ENCODE results near the gene KLHL21.

The KLHL21 gene

GRCh38 chr1:6599141-6599975 lies 3.3 kb downstream of the KLHL21 start:
- DNase-seq = no peak

- no peak for DNase-seq
Measured at GRCh38 chr1:6597777-6598131, 4.9 kb downstream of the KLHL21 start.

GRCh38 chr1:6596886-6597776 lies 5.5 kb downstream of the KLHL21 start:
- no peak for DNase-seq

DNA sequence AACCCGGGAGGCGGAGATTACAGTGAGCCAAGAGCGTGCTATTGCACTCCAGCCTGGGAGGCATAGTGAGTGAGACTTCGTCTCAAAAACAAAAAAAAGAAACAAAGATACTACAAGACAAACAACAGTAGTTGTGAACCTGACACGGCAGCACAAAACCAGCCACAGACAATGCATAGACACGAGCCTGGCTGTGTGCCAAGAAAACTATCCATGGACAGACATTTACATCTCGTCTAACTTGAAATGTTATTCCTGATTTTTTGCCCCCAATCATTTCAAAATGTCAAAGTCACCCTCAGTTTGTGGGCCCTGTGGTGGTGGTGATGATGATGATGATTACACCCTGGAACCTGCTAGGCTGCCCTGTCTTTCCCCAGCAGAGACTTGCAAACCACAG lies 6.3 kb downstream of the KLHL21 start:
- DNase-seq = no peak

- DNase-seq = no peak
Measured at GRCh38 chr1:6594977-6595740, 7.5 kb downstream of the KLHL21 start.

GRCh38 chr1:6593810-6594209 lies 8.9 kb downstream of the KLHL21 start:
- no peak for DNase-seq

DNA sequence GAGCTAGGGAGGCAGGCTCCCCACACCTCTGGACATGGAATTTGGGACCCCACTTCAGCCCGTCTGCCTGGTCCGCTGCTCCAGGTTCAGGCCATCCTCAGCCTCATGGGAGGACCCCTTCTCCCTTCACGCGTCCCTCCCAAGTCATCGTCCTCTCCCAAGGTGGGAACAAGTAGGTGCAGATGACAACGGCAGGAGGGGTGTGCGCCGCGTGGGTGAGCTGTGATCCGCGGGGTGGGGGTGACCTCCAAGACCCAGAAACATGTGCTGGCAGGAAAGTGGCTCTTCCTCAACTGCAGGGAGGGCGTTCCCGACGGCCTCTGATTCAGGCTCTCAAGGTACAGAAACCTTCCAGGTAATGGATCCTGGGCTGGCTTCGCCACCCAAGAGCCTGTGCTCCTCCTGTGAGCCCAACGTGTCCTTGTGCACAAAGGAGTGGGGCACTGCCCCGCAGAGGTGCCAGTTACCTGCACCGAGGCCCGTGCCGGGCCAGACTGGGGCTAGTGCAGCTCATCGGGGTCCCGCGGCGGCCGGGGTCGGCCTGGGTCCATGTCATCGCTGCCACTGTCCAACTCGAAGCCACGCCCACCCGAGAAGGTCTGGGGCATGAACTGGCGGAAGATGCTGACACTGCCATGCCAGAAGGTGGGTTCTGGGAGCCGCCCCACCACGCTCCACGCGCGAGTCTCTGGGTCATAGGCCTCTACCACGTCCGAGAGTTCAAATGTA lies 9.6 kb downstream of the KLHL21 start:
- DNase-seq = no peak

GRCh38 chr1:6592441-6592840 lies 10.2 kb downstream of the KLHL21 start:
- DNase-seq = no peak

DNA sequence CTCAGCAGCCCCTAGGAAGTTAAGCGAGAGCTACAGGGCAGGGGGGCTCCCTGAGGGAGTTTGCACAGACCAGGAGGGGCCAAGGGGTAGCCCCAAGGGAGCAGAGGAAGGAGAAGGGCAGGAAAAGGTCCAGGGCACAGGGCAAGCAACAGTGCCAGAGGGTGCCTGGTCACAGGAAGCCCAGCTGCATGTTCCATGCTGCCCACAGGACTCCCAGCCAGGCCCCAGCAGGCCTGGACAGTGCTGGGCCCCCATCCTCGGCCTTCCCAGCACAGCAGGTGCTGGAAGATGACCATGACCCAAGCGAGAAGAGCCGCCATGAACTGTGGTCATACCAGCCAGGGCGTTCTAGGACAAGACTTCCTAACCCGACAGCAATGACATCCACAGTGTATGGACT lies 11.0 kb downstream of the KLHL21 start:
- DNase-seq = no peak

- no peak for DNase-seq
Measured at GRCh38 chr1:6591222-6591621, 11.4 kb downstream of the KLHL21 start.

DNA sequence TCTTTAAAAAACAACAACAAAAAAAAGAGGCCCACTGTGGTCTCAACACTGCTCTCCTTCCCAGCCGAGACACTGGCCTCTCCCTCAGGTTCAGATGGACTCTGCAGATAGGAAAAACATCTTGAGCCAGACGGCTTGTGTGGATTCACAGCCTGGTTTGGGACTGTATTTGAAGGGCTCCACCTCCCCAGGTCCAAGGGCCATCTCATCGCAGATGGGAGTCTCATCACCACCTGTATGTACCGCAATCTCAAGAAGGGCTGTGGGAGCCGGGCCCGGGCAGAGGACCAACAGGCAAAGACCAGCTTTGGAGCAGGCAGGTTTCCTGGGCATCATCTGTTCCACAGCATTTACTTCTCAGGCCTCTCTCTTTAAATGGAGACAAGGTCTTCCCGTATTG lies 12.6 kb downstream of the KLHL21 start:
- no peak for DNase-seq

DNA sequence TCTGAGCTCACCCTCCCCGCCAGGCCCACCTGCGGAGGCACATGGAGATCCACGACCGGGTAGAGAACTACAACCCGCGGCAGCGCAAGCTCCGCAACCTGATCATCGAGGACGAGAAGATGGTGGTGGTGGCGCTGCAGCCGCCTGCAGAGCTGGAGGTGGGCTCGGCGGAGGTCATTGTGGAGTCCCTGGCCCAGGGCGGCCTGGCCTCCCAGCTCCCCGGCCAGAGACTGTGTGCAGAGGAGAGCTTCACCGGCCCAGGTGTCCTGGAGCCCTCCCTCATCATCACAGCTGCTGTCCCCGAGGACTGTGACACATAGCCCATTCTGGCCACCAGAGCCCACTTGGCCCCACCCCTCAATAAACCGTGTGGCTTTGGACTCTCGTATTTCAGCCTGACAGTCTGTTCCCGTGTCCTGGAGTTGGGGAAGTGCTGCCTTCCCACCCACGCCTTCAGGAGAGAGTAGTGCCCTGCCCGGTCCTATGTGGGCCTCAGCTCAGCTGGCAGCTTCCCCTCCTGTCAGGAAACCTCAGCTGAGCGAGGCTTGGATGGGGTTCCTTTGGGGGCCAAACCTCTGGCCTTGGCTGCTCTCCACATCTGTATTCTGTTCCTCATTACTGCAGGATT lies 13.7 kb downstream of the KLHL21 start:
- DNase-seq = no peak

DNA sequence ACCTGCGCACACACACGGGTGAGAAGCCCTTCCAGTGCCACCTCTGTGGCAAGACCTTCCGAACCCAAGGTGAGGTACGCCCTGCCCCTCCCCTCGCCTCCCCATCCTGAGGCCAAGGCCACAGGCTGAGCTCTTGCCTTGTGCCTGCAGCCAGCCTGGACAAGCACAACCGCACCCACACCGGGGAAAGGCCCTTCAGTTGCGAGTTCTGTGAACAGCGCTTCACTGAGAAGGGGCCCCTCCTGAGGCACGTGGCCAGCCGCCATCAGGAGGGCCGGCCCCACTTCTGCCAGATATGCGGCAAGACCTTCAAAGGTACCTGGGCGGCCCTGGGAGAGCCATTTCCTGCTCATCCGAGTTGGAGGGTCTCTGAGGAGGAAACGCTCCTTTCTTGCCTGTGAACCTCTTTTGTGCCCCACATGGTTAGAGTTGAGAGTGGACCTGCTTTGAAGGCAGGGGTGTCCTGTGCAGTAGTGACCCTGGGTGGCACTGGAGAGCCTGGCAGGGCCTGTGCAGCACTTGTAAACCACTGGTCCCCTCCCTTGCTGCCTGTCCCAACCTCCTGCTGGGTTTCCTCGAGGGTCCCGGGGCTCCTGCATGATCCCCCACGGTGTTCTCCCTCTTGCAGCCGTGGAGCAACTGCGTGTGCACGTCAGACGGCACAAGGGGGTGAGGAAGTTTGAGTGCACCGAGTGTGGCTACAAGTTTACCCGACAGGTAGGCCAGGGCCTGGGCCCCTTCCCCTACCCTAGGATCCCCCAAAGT lies 14.4 kb downstream of the KLHL21 start:
- DNase-seq = no peak

- DNase-seq = no peak
Measured at GRCh38 chr1:6587261-6588005, 15.2 kb downstream of the KLHL21 start.

DNA sequence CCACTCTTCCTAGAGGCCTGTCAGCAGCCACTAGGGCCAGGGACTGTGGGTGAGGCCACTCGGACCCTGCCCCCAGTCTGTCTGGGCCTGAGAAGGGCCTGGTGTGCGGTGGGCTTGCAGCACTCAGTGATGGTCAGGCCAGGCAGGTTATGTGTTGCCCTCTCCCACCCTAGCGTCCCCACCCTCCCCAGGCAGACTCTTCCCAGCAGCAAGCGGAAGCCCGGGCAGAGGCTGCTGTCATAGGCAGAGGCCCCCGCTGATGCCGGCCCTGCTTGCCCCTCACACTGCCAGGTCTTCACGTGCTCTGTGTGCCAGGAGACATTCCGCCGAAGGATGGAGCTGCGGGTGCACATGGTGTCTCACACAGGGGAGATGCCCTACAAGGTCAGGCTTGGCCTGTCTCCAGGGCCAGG lies 16.3 kb downstream of the KLHL21 start:
- no peak for DNase-seq

- no peak for DNase-seq
Measured at GRCh38 chr1:6585841-6586240, 16.8 kb downstream of the KLHL21 start.

DNA sequence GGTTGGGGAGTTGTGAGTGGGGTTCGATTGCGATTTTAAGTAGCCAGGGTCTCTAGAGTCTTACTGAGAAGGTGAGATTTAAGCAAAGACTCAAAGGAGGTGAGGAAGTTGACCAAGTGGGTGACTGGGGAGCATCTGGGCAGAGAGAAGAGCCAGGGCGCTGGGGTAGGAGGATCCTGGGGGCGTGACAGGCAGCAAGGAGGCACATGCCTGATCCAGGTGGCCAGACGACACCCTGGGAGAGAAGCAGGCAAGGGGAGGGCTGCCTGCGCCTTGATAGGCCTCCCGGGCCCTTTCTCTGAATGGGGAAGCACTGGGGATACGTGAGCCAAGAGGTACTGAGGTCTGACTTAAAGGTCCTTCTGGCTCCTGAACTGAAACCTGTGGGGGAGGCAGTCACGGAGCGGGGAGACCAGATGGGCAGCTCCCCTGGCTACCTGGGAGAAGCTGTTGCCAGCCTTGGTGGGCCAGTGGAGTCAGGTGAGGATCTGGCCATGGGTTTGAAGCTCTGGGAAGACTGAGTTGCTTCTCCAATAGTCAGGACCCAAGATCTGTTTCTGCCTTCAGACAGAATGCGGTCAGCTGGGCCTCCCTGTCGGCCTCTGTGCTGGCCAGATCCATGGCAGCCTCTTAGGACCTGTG lies 17.5 kb downstream of the KLHL21 start:
- no peak for DNase-seq

DNA sequence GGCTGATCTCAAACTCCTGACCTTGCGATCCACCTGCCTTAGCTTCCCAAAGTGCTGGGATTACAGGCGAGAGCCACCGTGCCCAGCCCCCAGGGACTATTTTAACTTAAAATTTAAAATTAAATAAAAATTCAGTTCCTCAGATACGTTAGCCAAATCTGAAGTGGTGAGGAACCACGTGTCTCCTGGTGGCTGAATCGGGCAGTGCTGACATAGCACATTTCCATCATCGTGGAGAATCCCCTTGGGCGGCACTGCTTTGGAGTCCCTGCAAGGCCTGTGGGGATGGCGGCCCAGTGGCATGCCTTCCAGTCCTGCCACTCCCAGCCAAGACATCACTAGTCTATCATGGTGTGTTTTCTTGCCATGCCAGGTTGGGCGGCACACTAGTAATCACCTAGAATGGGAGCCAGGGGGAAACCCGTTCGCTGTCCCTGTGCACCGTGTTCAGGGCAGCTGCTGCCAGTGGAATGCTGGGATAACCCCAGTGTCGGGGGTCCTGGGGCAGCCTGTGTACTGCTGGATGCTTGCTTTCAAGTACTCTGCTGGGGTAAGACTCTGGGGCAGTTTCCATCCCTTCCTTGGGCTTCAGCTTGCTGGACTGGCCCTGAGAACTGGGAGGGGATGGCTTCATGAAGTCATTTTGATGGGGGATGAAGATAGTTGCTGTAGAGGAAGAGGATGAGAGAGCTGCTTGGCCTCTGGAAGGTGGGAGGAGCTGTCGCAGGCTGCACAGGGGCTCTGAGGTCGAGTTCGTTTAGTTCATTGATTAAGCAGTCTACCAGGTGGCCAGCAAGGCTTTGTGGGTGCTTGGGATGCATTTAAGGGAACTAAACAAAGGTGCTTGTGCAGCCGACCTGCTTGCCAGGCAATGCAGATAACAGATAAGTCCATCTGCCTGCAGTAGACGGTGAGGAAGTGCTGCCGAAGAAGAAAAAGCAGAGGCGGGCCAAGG lies 18.3 kb downstream of the KLHL21 start:
- no peak for DNase-seq

- no peak for DNase-seq
Measured at GRCh38 chr1:6582370-6582769, 20.3 kb downstream of the KLHL21 start.

Data from effector CD8-positive, alpha-beta T cell (primary cell).